ENCODE measurements around the gene MLYCD.

DNA sequence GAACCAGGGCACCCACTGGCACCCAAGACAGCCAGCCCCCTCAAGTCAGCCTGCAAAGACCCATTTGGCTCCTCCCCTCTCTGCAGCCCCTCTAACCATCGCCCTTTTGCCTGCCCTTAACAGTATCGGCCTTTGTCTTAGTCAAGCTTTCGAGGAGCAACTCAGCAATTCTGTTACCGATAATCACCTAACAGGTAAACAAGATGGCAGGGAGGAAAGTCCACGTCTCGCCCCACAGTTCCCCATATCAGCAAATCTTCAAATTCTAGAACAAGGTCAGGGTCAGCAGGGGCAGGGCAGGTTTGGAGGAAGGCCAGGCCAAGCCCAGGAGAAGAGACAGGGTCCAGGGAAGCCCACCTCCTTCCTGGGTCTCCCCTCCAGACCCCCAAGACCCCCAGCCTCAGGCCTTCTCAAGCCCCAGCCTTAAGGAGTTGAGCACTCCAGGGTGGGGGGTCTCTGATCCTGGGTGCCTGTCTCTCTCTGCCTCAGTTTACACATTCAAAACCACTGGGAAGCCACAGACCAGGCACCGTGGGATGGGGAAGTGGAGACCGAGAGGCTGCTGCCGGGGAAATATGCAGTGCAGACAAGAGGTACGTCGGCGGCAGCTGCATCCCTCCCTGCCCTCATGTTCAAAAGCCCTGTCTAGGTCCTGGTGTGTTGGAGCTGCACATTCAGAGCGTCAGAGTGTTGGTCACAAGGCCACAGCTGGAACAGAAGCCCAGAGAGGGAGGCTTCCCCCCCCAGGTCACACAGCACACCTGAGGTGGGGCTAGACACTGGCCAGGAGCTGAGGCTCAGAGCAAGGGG lies 50.2 kb downstream of the MLYCD start:
- no peak for TF ChIP-seq CTCF (IDR thresholded peaks at IDR 0.05; ENCODE audit: low read length)
- no peak for TF ChIP-seq EZH2phosphoT487 (IDR thresholded peaks at IDR 0.05; ENCODE audit: low read length)
- no peak for TF ChIP-seq EZH2 (optimal IDR thresholded peaks at IDR 0.05; ENCODE audit: low read depth, low read length)

All from MM.1S (cell line).